GM19372 (cell line): Measurements from ENCODE around the gene GAL.

Experiments used
- ATAC-seq: cut with Tn5 transposase; IDR thresholded peaks from one replicate; pipeline ENCODE4 v1.9.1; 2021; ENCODE audit warnings: mild to moderate bottlenecking, low read depth, moderate library complexity; ENCODE audit not compliant: unreplicated experiment

The GAL gene

GRCh38 chr11:68704887-68705286 lies 20.5 kb downstream of the GAL start:
- ATAC-seq: no peak

GRCh38 chr11:68707527-68707926 lies 23.2 kb downstream of the GAL start:
- no peak for ATAC-seq

GRCh38 chr11:68709062-68709461 lies 24.7 kb downstream of the GAL start:
- no peak for ATAC-seq

GRCh38 chr11:68710409-68710808 lies 26.1 kb downstream of the GAL start:
- no peak for ATAC-seq

- ATAC-seq: no peak
These were observed 26.8 kb downstream of the GAL start for GRCh38 chr11:68711114-68711513.

- no peak for ATAC-seq
These were observed 29.9 kb downstream of the GAL start for GRCh38 chr11:68714060-68714856.

GRCh38 chr11:68715456-68716122 lies 31.2 kb downstream of the GAL start:
- no peak for ATAC-seq

GRCh38 chr11:68721075-68721474 lies 36.7 kb downstream of the GAL start:
- ATAC-seq: no peak

- no peak for ATAC-seq
These were observed 37.8 kb downstream of the GAL start for GRCh38 chr11:68722143-68722542.

- ATAC-seq: no peak
These were observed 39.9 kb downstream of the GAL start for GRCh38 chr11:68724293-68724692.

GRCh38 chr11:68727783-68728182 lies 43.4 kb downstream of the GAL start:
- no peak for ATAC-seq

- no peak for ATAC-seq
These were observed 49.8 kb downstream of the GAL start for GRCh38 chr11:68734111-68734510.

GRCh38 chr11:68735125-68735524 lies 50.8 kb downstream of the GAL start:
- no peak for ATAC-seq

- no peak for ATAC-seq
These were observed 51.3 kb downstream of the GAL start for GRCh38 chr11:68735646-68736045.
